ENCODE data around the gene MTO1.
A peak's percentile ranks its signal among the peaks of the same experiment; 100 is the strongest.

MTO1 gene

GRCh38 chr6:73461537-73462350, at the start of gene MTO1:
TSS of gene MTO1 (plus strand) at chr6:73461737. CDS start at chr6:73461855, 118 bp downstream.
- H3K4me3 ChIP-seq (replicated peaks in 1 of 2; ENCODE audit: low read depth in 2 of 2, low read length in 2 of 2) = peak within 1 kb of the TSS; percentile 83 to 92
- TF ChIP-seq CTCF (IDR thresholded peaks at IDR 0.05; ENCODE audit: low read depth, low read length) = no peak
- peak; percentile 93 to 94 for DNase-seq (ENCODE audit: low read depth in 2 of 2)

GRCh38 chr6:73413102-73413501, 48.4 kb upstream of the MTO1 start:
- no peak for TF ChIP-seq CTCF (IDR thresholded peaks at IDR 0.05; ENCODE audit: low read depth, low read length)
- no peak for DNase-seq (ENCODE audit: low read depth in 2 of 2)
- H3K4me3 ChIP-seq (replicated peaks in 1 of 2; ENCODE audit: low read depth in 2 of 2, low read length in 2 of 2) = no peak overlapping the region

GRCh38 chr6:73418081-73418741, 43.3 kb upstream of the MTO1 start:
- no peak overlapping the region for H3K4me3 ChIP-seq (replicated peaks in 1 of 2; ENCODE audit: low read depth in 2 of 2, low read length in 2 of 2)
- DNase-seq (ENCODE audit: low read depth in 2 of 2) = peak in 1 of 2 donors; percentile 20
- TF ChIP-seq CTCF (IDR thresholded peaks at IDR 0.05; ENCODE audit: low read depth, low read length) = no peak

- H3K4me3 ChIP-seq (replicated peaks in 1 of 2; ENCODE audit: low read depth in 2 of 2, low read length in 2 of 2) = no peak overlapping the region
- no peak for TF ChIP-seq CTCF (IDR thresholded peaks at IDR 0.05; ENCODE audit: low read depth, low read length)
- DNase-seq (ENCODE audit: low read depth in 2 of 2) = no peak
These were observed 40.0 kb upstream of the MTO1 start for GRCh38 chr6:73421534-73421933.

- H3K4me3 ChIP-seq (replicated peaks in 1 of 2; ENCODE audit: low read depth in 2 of 2, low read length in 2 of 2) = no peak overlapping the region
- no peak for TF ChIP-seq CTCF (IDR thresholded peaks at IDR 0.05; ENCODE audit: low read depth, low read length)
- no peak for DNase-seq (ENCODE audit: low read depth in 2 of 2)
These were observed 26.3 kb upstream of the MTO1 start for GRCh38 chr6:73435236-73435635.

GRCh38 chr6:73443555-73443954, 18.0 kb upstream of the MTO1 start:
- no peak for DNase-seq (ENCODE audit: low read depth in 2 of 2)

More at GRCh38 chr6:73443555-73443954, 18.0 kb upstream of the MTO1 start:
- no peak for TF ChIP-seq CTCF (IDR thresholded peaks at IDR 0.05; ENCODE audit: low read depth, low read length)
- no peak overlapping the region for H3K4me3 ChIP-seq (replicated peaks in 1 of 2; ENCODE audit: low read depth in 2 of 2, low read length in 2 of 2)

All from cardiac fibroblast (primary cell).